DMS 273 treated with DMSO at 0.1 percent for 48 hours (cell line): ENCODE measurements around the gene TSPAN17.
"Not testable (repeated sequence)": the region's sequence is repeated elsewhere in the genome, so short reads cannot be mapped to it uniquely, and the experiment has no call there.

Experiments
- DNase-seq: peaks from one replicate; lab custom pipeline; 2025; lab: John Stamatoyannopoulos, UW

TSPAN17 gene

GRCh38 chr5:176647030-176647842 lies at the start of gene TSPAN17:
Gene TSPAN17 (plus strand): TSS chr5:176647484. CDS start chr5:176647616, 132 bp downstream.
- peak; percentile 94 for DNase-seq

GRCh38 chr5:176599749-176600430 lies 47.4 kb upstream of the TSPAN17 start:
- DNase-seq = not testable (repeated sequence)

- no peak for DNase-seq
These were observed 45.3 kb upstream of the TSPAN17 start for GRCh38 chr5:176601901-176602482.

- DNase-seq = no peak
These were observed 44.2 kb upstream of the TSPAN17 start for GRCh38 chr5:176603091-176603490.

GRCh38 chr5:176606032-176606431 lies 41.3 kb upstream of the TSPAN17 start:
- DNase-seq = no peak

DNA sequence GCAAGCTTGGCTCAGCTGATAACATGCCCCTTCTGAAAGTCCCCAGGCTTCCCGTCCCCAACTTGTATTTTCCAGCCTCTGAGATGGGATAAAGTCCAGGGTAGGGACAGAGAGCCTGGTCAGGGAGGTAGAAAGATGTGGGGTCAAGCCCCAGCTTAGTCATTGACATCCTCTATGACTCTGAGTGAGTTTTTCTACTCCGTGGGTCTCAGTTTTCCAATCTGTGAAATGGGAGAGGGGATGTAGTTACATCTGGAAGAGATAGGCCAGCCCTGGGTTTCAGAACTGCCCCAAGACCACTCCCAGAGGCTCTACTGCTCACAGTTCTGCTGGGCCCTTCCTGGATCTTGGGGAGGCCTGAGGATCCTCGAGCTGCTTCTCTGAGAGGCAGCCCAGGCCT lies 40.4 kb upstream of the TSPAN17 start:
- no peak for DNase-seq

DNA sequence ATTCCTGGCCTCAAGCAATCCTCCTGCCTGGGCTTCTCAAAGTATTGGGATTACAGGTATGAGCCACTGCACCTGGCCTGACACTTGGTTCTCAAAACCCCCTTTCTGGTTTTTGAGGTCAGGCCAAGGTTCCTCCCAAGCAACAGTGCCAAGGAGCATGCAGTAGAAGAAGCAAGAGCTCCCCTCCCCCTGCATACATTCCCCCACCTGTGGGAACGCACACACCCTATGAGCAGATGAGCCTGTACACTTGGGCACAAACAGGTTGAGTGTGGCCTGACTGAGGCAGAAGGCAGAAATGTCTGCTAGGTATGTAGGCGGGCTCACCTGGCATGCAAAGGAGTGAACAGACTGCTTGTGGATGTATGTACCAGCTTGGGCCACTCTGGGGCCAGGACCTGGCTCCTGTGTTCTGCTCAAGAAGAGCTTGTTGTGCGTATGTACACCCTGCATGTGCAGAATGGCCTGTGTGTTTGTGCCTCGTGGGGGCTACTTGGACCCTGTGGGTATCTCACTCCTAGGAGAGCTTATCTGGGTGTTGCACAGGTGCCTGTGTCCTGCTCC lies 39.1 kb upstream of the TSPAN17 start:
- DNase-seq = no peak

DNA sequence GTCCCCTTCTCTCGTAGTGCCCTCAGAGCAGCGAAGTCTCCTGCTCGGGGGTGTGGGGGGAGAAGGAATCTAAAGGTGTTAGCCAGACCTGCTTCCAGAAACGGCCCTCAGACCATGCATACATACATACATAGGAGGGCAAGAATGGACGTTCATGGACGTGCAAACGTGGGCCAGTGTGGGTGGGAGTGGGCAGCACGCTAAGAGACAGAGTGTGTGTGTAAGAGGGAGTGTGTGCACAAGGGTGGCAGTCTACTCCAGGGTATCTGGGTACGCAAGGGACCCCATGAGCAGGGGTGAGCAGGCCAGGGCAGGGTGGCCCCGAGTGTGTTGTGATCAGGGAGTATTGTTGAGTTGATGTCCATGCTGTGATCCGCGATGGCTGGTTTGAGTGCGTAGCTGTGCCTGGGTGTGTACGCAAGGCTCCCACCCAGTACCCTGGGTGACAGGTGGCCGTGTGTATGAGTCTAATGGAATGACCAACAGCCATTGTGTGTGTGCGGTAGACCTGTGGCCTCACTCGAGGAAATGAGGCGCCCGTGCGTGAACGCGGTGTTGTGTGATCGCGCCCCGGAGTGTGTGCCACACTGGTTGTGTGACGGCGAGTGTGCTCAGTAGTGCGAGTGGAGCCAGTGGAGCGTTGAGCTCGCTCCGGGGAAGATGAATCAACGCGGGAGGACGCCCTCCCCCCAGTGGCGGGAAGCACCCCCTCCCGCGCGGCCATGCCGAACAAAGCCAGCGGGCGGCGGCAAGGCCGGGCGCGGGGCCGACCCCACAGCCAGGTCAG lies 38.2 kb upstream of the TSPAN17 start:
- DNase-seq = no peak

DNA sequence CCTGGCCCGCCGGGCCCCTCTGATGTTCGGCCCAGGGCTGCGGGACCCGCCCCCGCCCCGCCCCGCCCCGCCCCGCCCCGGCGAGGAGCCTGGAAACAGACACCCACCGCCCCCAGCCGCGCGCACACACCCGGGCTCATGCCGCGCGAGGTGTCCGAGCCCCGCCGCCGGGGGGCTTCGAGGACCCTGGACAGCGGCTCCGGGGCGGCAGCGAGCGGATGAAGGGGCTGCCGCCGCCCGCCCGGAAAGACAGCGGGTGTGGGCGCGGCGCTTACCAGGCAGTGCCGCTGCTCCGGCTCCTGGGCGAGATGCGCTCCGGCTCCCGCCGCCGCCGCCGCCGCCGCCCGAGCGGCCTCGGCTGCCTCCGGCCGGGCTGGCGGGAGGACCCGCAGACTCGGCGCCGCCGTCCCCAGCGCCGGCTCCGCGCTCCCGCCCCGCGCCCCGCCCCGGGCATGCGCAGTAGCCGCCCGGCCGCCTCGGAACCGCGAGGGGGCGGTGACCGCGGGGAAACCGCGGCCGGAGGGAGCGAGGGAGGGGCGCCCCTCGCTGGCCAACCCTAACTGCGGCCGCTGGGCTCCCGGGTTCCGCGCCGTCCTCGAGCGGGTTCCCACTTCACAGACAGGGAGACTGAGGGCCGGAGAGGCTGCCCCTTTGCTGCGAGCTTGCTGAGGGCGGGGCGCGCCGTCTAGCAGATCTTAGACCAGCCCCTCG lies 37.4 kb upstream of the TSPAN17 start, which contains the start of gene GPRIN1:
Gene GPRIN1, minus strand, starts transcription at position 433 of the 711 bp plus-strand sequence. CDS start 10,322 bp downstream, outside the sequence.
- DNase-seq = no peak

DNA sequence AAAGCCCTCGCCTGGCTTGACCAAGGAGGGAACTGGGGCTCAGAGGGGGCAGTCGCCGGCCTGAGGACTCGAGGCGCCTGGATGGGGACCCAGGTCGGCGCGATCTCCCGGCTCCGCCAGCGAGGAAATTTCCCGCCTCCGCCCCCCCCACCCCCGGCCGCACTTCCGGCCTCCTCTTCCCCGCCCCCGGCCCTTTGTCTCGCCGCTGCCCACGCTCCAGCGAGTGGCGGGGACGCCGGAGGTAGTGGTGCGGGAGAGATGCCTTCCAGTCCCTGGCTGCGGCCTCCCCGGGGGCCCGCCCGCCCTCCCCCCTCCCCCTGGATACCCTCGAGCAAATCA lies 36.9 kb upstream of the TSPAN17 start:
- no peak for DNase-seq

GRCh38 chr5:176611435-176611834 lies 35.8 kb upstream of the TSPAN17 start:
- no peak for DNase-seq

- no peak for DNase-seq
These were observed 35.3 kb upstream of the TSPAN17 start for GRCh38 chr5:176612008-176612407.

GRCh38 chr5:176612855-176613254 lies 34.4 kb upstream of the TSPAN17 start:
- no peak for DNase-seq

DNA sequence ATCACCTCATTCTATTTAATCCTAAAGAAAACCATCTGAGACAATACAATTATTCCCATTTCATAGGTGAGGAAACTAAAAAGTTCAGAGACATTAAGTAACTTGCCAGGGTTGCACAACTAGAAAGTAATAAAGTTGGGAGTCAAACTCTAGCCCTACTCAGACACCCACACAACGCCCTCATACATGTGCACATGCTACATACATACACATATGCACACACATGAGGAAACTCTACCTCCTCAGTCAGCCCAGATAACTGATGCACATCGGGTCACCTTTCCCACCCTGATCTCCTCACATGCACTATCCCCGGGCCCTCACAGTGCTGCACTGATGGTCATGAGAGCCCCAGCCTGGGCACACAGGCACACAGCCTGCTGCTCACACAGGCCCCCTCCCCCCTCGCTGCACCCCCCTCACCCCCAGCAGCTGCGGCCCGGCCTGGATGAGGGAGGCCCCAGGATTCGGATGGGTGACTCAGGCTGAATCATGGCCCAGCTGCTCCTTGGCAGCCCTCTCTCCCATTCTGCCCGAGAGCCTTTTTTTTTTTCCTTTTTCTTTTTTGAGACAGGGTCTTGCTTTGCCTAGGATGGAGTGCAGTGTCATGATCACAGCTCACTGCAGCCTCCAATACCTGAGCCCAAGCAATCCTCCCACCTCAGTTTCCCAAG lies 32.3 kb upstream of the TSPAN17 start:
- DNase-seq = peak; percentile 30

- DNase-seq = no peak
These were observed 30.8 kb upstream of the TSPAN17 start for GRCh38 chr5:176616511-176616910.

DNA sequence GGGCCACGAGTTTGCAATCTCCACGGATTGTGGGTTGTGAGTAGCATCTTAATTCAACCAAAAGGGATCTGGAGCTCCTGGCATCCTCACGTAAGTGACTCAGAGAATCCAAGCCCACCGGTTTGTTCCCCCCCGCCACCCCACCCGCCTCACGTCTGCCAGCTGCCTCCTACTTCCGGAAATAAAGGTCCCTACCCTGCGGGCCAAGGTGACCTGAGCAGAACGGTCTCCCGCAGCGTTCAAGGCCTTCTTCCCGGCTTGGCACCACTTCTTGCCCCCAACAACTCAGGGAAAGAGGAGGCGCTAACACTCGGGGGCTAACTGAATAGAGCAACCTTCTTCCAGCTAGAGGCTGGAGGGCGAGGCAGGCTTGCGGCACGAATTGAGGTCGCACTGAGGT lies 28.5 kb upstream of the TSPAN17 start:
- no peak for DNase-seq

GRCh38 chr5:176619203-176619568 lies 28.1 kb upstream of the TSPAN17 start:
- DNase-seq = no peak

GRCh38 chr5:176619569-176620332 lies 27.5 kb upstream of the TSPAN17 start:
- DNase-seq = no peak

- DNase-seq = no peak
These were observed 26.8 kb upstream of the TSPAN17 start for GRCh38 chr5:176620333-176620981.
